HuH-7 (cell line): ENCODE results near the gene HDAC4.
"Not testable (repeated sequence)": the region's sequence is repeated elsewhere in the genome, so short reads cannot be mapped to it uniquely, and the experiment has no call there.

Experiments used
- DNase-seq: peaks from one replicate; pipeline ENCODE4 v3.0.0; 2011; ENCODE audit warnings: low spot score

HDAC4 gene

GRCh38 chr2:239400596-239401066 is at the start of gene HDAC4:
HDAC4 (minus strand) TSS chr2:239401020; CDS start chr2:239352699, 48,321 bp downstream.
- DNase-seq, result peak; percentile 99

GRCh38 chr2:239449468-239449867 is 48.6 kb upstream of the HDAC4 start:
- not testable (repeated sequence) for DNase-seq

GRCh38 chr2:239445771-239446524 is 45.1 kb upstream of the HDAC4 start:
- no peak for DNase-seq

- no peak for DNase-seq
Observed at GRCh38 chr2:239444626-239445577, 44.1 kb upstream of the HDAC4 start.

GRCh38 chr2:239443666-239444567 is 43.1 kb upstream of the HDAC4 start:
- no peak for DNase-seq

GRCh38 chr2:239443102-239443620 is 42.3 kb upstream of the HDAC4 start:
- no peak for DNase-seq

GRCh38 chr2:239442192-239442591 is 41.4 kb upstream of the HDAC4 start:
- DNase-seq, result no peak

- DNase-seq, result no peak
Observed at GRCh38 chr2:239441261-239442078, 40.6 kb upstream of the HDAC4 start.

- no peak for DNase-seq
Observed at GRCh38 chr2:239440511-239440959, 39.7 kb upstream of the HDAC4 start.

GRCh38 chr2:239439754-239440315 is 39.0 kb upstream of the HDAC4 start:
- no peak for DNase-seq

GRCh38 chr2:239438995-239439753 is 38.4 kb upstream of the HDAC4 start:
- no peak for DNase-seq

- DNase-seq, result no peak
Observed at GRCh38 chr2:239438368-239438767, 37.5 kb upstream of the HDAC4 start.

GRCh38 chr2:239436669-239437335 is 36.0 kb upstream of the HDAC4 start:
- no peak for DNase-seq

- no peak for DNase-seq
Observed at GRCh38 chr2:239436076-239436475, 35.3 kb upstream of the HDAC4 start.

GRCh38 chr2:239433777-239434403 is 33.1 kb upstream of the HDAC4 start:
- no peak for DNase-seq

GRCh38 chr2:239432174-239432573 is 31.4 kb upstream of the HDAC4 start:
- no peak for DNase-seq

- no peak for DNase-seq
Observed at GRCh38 chr2:239431536-239431935, 30.7 kb upstream of the HDAC4 start.
